Lung microvascular endothelial cell (primary cell): ENCODE data around the gene AMBN. TPM values are rescaled to one million over a fixed set of nuclear protein-coding genes. Genes with fewer than 3 reads are reported as not detected.

Source experiments
- total RNA-seq: library from RNA; depleted of rRNA; stranded (reverse); fragments of >200 nt; gene quantifications from 2 replicates; pipeline ENCODE4 v1.2.1, GENCODE V29; 2014

The AMBN gene
- total RNA-seq, 1 donor from 2014 or later = not detected

Other genes starting within 250 kb of the AMBN start
- gene SMR3A, start 231.5 kb upstream of the AMBN start, total RNA-seq = not detected in 2 replicates
- gene SMR3B, start 209.1 kb upstream of the AMBN start, total RNA-seq = not detected in 2 replicates
- gene OPRPN, start 194.3 kb upstream of the AMBN start, total RNA-seq = not detected in 2 replicates
- not detected in 2 replicates for gene MUC7, start 120.1 kb upstream of the AMBN start, total RNA-seq
- gene AMTN, start 73.7 kb upstream of the AMBN start, total RNA-seq = not detected in 2 replicates
- gene ENAM, start 36.5 kb downstream of the AMBN start, total RNA-seq = not detected in 2 replicates
- gene JCHAIN, start 74.3 kb downstream of the AMBN start, total RNA-seq = not detected in 2 replicates
- 10.7 and 15.5 TPM in 2 replicates for gene UTP3, start 96.3 kb downstream of the AMBN start, total RNA-seq
- gene RUFY3, start 129.7 kb downstream of the AMBN start, total RNA-seq = 21.8 and 30.2 TPM in 2 replicates
- gene GRSF1, start 247.6 kb downstream of the AMBN start, total RNA-seq = 34.9 and 41.4 TPM in 2 replicates